ENCODE data around the gene GSK3B. TPM values are rescaled to one million over a fixed set of nuclear protein-coding genes. Genes with fewer than 3 reads are reported as not detected.

GSK3B gene
- total and polyA plus RNA-seq, 3 experiments from 2014 or later = 20.0 to 38.0 (median 35.7) TPM

DNA sequence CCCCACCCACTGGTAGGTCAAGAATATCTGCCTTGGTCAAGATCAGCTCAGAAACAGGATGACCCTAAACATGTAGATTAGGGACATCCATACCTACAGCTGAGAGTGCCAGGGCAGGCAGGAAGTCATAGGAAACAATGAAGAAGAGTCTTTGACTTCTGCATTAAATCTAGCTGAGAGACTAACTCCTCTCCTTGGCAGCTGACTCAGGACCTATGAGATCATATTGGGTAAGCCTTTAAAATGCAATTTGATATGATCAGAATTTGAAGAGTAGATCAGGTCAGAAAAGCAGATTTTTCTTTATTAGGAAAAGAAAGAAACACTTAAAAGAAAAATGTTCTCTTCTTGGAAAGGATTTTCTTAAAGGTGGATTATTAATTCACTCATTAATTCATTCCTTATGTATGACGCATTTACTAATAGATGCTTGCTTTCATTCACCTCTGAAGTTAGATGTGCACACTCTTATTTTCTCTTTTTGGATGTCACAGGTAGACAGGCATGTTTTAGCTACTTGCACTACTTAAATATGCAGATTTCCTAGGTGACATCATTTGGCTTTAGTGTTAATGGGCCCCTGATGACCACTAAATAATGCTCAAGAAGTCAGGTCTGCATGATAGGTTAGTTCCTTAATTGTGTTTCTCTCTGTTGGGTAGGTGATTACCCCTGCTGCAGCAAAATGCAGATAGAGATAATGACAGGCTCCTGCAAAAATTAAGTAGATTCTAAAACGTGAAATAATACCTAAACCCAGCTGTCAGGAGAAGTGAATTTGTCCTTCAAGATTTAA lies 35.7 kb upstream of the GSK3B start:
- no peaks in the 10 kb centered on the region for H3K4me1 Mint-ChIP-seq
- no peak overlapping the region for H3K4me3 Mint-ChIP-seq
- no peaks in the 10 kb centered on the region for H3K4me1 ChIP-seq (ENCODE audit: insufficient read depth, low read length)
- no peaks in the 10 kb centered on the region for H3K27me3 ChIP-seq (ENCODE audit: insufficient read depth, low read length, poor library complexity, severe bottlenecking)
- CTCF ChIA-PET = interaction anchor here (0.6 to 1.5 kb wide), 2 partner anchors 10 to 325 kb away, joined by 3 to 4 read pairs; no protein-coding TSS in a partner anchor
- POLR2A ChIA-PET = no interaction called here
- DNase-seq = no peak
- H3K27me3 Mint-ChIP-seq = peaks cover 0 to 2% of the 10 kb centered on the region in 2 donors
- H3K9me3 Mint-ChIP-seq = no peaks in the 10 kb centered on the region
- no peaks in the 10 kb centered on the region for H3K9me3 ChIP-seq (ENCODE audit: low read length)
- no peak overlapping the region for H3K4me3 ChIP-seq (ENCODE audit: low read length)
- no peaks in the 10 kb centered on the region for H3K36me3 Mint-ChIP-seq
- peak overlapping the region in 1 of 8 donors; percentile 55 for H3K27ac Mint-ChIP-seq
- no peak overlapping the region for H3K27ac ChIP-seq (ENCODE audit: low read depth, low read length)
- no peaks in the 10 kb centered on the region for H3K36me3 ChIP-seq (ENCODE audit: insufficient read depth, low read length)

GRCh38 chr3:120129051-120129450 lies 34.8 kb upstream of the GSK3B start:
- H3K4me3 ChIP-seq (ENCODE audit: low read length) = no peak overlapping the region
- H3K36me3 Mint-ChIP-seq = no peaks in the 10 kb centered on the region
- peaks cover 0 to 2% of the 10 kb centered on the region in 2 donors for H3K27me3 Mint-ChIP-seq
- H3K27me3 ChIP-seq (ENCODE audit: insufficient read depth, low read length, poor library complexity, severe bottlenecking) = no peaks in the 10 kb centered on the region
- no peak overlapping the region for H3K27ac Mint-ChIP-seq
- H3K4me1 Mint-ChIP-seq = no peaks in the 10 kb centered on the region
- ChIA-PET CTCF (no interaction called here), POLR2A (no interaction called here)
- H3K9me3 ChIP-seq (ENCODE audit: low read length) = no peaks in the 10 kb centered on the region
- no peaks in the 10 kb centered on the region for H3K36me3 ChIP-seq (ENCODE audit: insufficient read depth, low read length)
- DNase-seq = no peak
- no peak overlapping the region for H3K27ac ChIP-seq (ENCODE audit: low read depth, low read length)
- no peaks in the 10 kb centered on the region for H3K4me1 ChIP-seq (ENCODE audit: insufficient read depth, low read length)
- no peak overlapping the region for H3K4me3 Mint-ChIP-seq
- no peaks in the 10 kb centered on the region for H3K9me3 Mint-ChIP-seq

DNA sequence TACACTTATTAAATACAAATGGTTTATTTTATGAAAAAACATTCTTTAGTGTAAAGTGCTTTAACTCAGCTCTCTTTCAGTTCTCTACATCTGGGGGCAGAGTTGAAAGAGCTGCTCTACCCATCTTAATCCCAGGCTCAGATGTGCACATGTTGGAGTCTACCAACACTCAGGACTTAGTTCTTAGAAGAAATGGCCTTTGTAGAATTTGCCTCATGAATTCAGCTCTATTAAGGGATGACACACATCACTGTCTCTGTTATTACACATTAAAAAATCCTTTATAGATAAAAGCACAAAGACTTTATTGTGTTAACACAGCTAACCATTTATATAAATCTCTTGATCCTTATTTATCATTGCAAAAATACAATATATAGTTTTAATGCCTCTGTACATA lies 31.7 kb upstream of the GSK3B start:
- peaks cover 0 to 6% (median 0%) of the 10 kb centered on the region in 5 donors for H3K9me3 Mint-ChIP-seq
- Histone ChIP-seq H3K4me1 (ENCODE audit: insufficient read depth, low read length) (no peaks in the 10 kb centered on the region), H3K4me3 (ENCODE audit: low read length) (no peak overlapping the region), H3K27ac (ENCODE audit: low read depth, low read length) (no peak overlapping the region), H3K36me3 (ENCODE audit: insufficient read depth, low read length) (no peaks in the 10 kb centered on the region), H3K27me3 (ENCODE audit: insufficient read depth, low read length, poor library complexity, severe bottlenecking) (no peaks in the 10 kb centered on the region), H3K9me3 (ENCODE audit: low read length) (no peaks in the 10 kb centered on the region)
- ChIA-PET CTCF (interaction anchor here (1.5 kb wide), 1 partner anchor 33 kb away, joined by 3 read pairs; no protein-coding TSS in a partner anchor), POLR2A (no interaction called here)
- H3K4me1 Mint-ChIP-seq = no peaks in the 10 kb centered on the region
- H3K36me3 Mint-ChIP-seq = peaks cover 0 to 6% (median 0%) of the 10 kb centered on the region in 3 donors
- peaks cover 0 to 2% of the 10 kb centered on the region in 2 donors for H3K27me3 Mint-ChIP-seq
- no peak for DNase-seq
- no peak overlapping the region for H3K4me3 Mint-ChIP-seq
- H3K27ac Mint-ChIP-seq = peak overlapping the region in 1 of 8 donors; percentile 18

DNA sequence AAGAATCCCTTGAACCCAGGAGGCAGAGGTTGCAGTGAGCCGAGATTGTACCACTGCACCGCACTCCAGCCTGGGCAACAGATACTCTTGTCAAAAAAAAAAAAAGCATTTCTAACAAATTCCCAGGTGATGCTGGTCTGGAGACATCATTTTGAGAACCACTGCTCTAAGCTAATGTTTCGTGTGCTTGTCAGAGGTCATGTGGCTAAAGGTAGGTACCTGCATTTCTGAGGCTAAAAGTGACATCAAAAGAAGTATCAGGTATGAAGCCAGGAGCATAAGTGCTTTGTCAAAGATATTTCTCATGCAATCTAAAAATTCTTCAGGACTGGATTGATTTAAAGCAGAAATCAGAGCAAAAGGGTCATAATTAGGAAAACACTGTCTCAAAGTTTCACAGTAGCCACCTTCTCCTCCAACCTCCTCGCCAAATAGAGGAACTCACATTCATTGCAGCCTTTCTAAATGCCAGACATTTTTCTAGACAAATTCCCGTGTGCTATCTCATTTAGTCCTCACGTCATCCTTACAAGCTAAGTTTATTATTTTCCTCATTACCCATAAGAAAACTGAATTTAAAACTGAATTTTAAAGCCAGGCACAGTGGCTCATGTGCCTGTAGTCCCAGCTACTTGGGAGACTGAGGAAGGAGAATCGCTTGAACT lies 25.7 kb upstream of the GSK3B start:
- POLR2A ChIA-PET = interaction anchor here (0.7 kb wide), 1 partner anchor 30 kb away, joined by 3 read pairs; no protein-coding TSS in a partner anchor
- no peaks in the 10 kb centered on the region for H3K36me3 ChIP-seq (ENCODE audit: insufficient read depth, low read length)
- H3K4me1 ChIP-seq (ENCODE audit: insufficient read depth, low read length) = no peaks in the 10 kb centered on the region
- Mint-ChIP-seq H3K9me3 (peaks cover 7 to 18% (median 11%) of the 10 kb centered on the region in 5 donors), H3K36me3 (peaks cover 0 to 12% (median 1%) of the 10 kb centered on the region in 3 donors), H3K27me3 (peaks cover 0 to 5% of the 10 kb centered on the region in 2 donors), H3K27ac (peak overlapping the region in 1 of 8 donors; percentile 58), H3K4me1 (no peaks in the 10 kb centered on the region), H3K4me3 (no peak overlapping the region)
- DNase-seq = no peak
- no peaks in the 10 kb centered on the region for H3K9me3 ChIP-seq (ENCODE audit: low read length)
- H3K27ac ChIP-seq (ENCODE audit: low read depth, low read length) = no peak overlapping the region
- no peaks in the 10 kb centered on the region for H3K27me3 ChIP-seq (ENCODE audit: insufficient read depth, low read length, poor library complexity, severe bottlenecking)
- H3K4me3 ChIP-seq (ENCODE audit: low read length) = no peak overlapping the region
- CTCF ChIA-PET = no interaction called here

- peaks cover 0 to 6% (median 6%) of the 10 kb centered on the region in 3 donors for H3K36me3 Mint-ChIP-seq
- no peaks in the 10 kb centered on the region for H3K27me3 ChIP-seq (ENCODE audit: insufficient read depth, low read length, poor library complexity, severe bottlenecking)
- ChIA-PET POLR2A (no interaction called here), CTCF (no interaction called here)
- no peaks in the 10 kb centered on the region for H3K36me3 ChIP-seq (ENCODE audit: insufficient read depth, low read length)
- no peak overlapping the region for H3K27ac ChIP-seq (ENCODE audit: low read depth, low read length)
- H3K27ac Mint-ChIP-seq = no peak overlapping the region
- no peak overlapping the region for H3K4me3 Mint-ChIP-seq
- H3K9me3 Mint-ChIP-seq = peaks cover 5 to 14% (median 11%) of the 10 kb centered on the region in 5 donors
- no peaks in the 10 kb centered on the region for H3K4me1 ChIP-seq (ENCODE audit: insufficient read depth, low read length)
- no peaks in the 10 kb centered on the region for H3K4me1 Mint-ChIP-seq
- no peaks in the 10 kb centered on the region for H3K9me3 ChIP-seq (ENCODE audit: low read length)
- peaks cover 0 to 7% of the 10 kb centered on the region in 2 donors for H3K27me3 Mint-ChIP-seq
- DNase-seq = no peak
- H3K4me3 ChIP-seq (ENCODE audit: low read length) = no peak overlapping the region
Observed at GRCh38 chr3:120114981-120115380, 20.7 kb upstream of the GSK3B start.

- peaks cover 0 to 6% of the 10 kb centered on the region in 2 donors for H3K27me3 Mint-ChIP-seq
- no peak overlapping the region for H3K4me3 ChIP-seq (ENCODE audit: low read length)
- H3K36me3 ChIP-seq (ENCODE audit: insufficient read depth, low read length) = no peaks in the 10 kb centered on the region
- no peaks in the 10 kb centered on the region for H3K4me1 Mint-ChIP-seq
- no peaks in the 10 kb centered on the region for H3K27me3 ChIP-seq (ENCODE audit: insufficient read depth, low read length, poor library complexity, severe bottlenecking)
- no peaks in the 10 kb centered on the region for H3K9me3 ChIP-seq (ENCODE audit: low read length)
- no peaks in the 10 kb centered on the region for H3K4me1 ChIP-seq (ENCODE audit: insufficient read depth, low read length)
- H3K36me3 Mint-ChIP-seq = peaks cover 0 to 6% (median 6%) of the 10 kb centered on the region in 3 donors
- DNase-seq = no peak
- no peak overlapping the region for H3K27ac ChIP-seq (ENCODE audit: low read depth, low read length)
- CTCF ChIA-PET = no interaction called here
- no peak overlapping the region for H3K27ac Mint-ChIP-seq
- POLR2A ChIA-PET = interaction anchor here (0.5 kb wide), 1 partner anchor 33 kb away, joined by 4 read pairs; no protein-coding TSS in a partner anchor
- H3K9me3 Mint-ChIP-seq = peaks cover 5 to 14% (median 11%) of the 10 kb centered on the region in 5 donors
- H3K4me3 Mint-ChIP-seq = no peak overlapping the region
Observed at GRCh38 chr3:120114376-120114775, 20.1 kb upstream of the GSK3B start.

DNA sequence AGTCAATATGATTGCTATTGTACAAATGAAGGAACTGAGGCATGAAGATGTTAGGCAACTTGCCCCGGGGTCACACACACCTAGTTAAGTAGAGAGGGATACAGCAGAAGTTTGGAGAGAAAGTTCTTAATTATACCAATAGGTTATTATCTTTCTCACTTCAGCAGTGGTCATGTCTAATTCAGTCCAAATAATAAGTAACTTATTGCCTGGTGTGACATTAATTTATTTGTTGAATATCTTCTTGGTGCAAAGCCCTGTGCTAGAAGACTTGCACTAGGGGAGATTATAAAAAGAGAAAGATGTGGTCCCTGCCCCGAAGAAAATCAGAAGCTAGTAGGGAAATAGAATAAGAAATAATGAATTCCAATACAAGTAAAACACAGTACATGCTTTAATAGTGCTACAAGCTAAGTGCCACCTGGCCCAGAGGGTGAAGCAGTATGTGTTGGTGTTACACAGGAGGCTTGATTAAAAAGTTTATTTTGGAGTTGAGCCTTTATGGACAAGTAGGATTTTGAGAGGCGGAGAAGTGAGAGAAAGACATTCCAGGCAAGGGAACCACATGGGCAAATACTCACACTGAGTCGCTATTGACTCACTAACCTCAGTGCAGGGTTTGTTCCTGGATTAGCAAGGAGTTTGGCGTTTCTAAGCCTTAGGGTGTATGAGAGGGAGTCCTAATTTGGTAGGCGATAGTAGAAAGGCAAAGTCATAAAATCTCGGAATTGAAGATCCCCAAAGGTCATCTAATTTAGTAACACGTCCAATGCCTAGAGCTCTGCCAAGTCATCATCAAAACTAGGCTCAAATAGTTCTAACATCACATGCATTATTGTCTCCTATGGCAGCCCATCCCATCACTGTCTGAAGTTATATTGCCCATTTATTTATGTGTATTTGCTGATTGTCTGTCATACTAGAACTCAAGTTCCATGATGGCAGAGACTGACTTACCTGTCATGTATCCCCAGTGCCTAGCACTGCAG lies 19.2 kb upstream of the GSK3B start:
- POLR2A ChIA-PET = no interaction called here
- no peaks in the 10 kb centered on the region for H3K27me3 ChIP-seq (ENCODE audit: insufficient read depth, low read length, poor library complexity, severe bottlenecking)
- CTCF ChIA-PET = no interaction called here
- no peak overlapping the region for H3K27ac ChIP-seq (ENCODE audit: low read depth, low read length)
- Mint-ChIP-seq H3K27me3 (peaks cover 0 to 5% of the 10 kb centered on the region in 2 donors), H3K36me3 (peaks cover 0 to 6% (median 6%) of the 10 kb centered on the region in 3 donors), H3K4me1 (no peaks in the 10 kb centered on the region), H3K4me3 (no peak overlapping the region), H3K9me3 (peaks cover 5 to 14% (median 11%) of the 10 kb centered on the region in 5 donors), H3K27ac (no peak overlapping the region)
- no peaks in the 10 kb centered on the region for H3K9me3 ChIP-seq (ENCODE audit: low read length)
- H3K4me3 ChIP-seq (ENCODE audit: low read length) = no peak overlapping the region
- no peaks in the 10 kb centered on the region for H3K36me3 ChIP-seq (ENCODE audit: insufficient read depth, low read length)
- no peaks in the 10 kb centered on the region for H3K4me1 ChIP-seq (ENCODE audit: insufficient read depth, low read length)
- no peak for DNase-seq
